Activated T-cell treated with anti-CD3 and anti-CD28 coated beads, Interleukin-2, amount 50 U/mL, for 72 hours (primary cell): ENCODE measurements around the gene PARD3. TPM values are rescaled to one million over a fixed set of nuclear protein-coding genes. Genes with fewer than 3 reads are reported as not detected.
"Not testable (repeated sequence)": the region's sequence is repeated elsewhere in the genome, so short reads cannot be mapped to it uniquely, and the experiment has no call there.

Source experiments
- ATAC-seq, 2 donors: fragments of 150-1000 bp; cut with Tn5 transposase; replicated peaks in 1 of 2; 2 replicates each; pipeline ENCODE4 v1.10.0; 2021; ENCODE audit warnings: moderate library complexity in 2 of 2, mild to moderate bottlenecking in 1 of 2
- DNase-seq, 2 donors: peaks; one replicate each; pipeline ENCODE4 v3.0.0; 2021 to 2022; ENCODE audit warnings: mixed read lengths in 1 of 2
- H3K27ac Mint-ChIP-seq: one replicate; pipeline ENCODE4 v1.8.0; 2022; ENCODE audit warnings: mild to moderate bottlenecking, moderate library complexity, mixed read lengths
- H3K27me3 Mint-ChIP-seq: one replicate; pipeline ENCODE4 v1.8.0; 2022; ENCODE audit warnings: low read depth, mixed read lengths
- H3K36me3 Mint-ChIP-seq, 2 donors: one replicate each; pipeline ENCODE4 v1.8.0; 2022; ENCODE audit warnings: mixed read lengths in 2 of 2, mild to moderate bottlenecking in 1 of 2; ENCODE audit not compliant: insufficient read depth in 2 of 2
- H3K4me1 Mint-ChIP-seq: one replicate; pipeline ENCODE4 v1.8.0; 2022; ENCODE audit warnings: low read depth, mixed read lengths
- H3K4me3 Mint-ChIP-seq, 2 donors: one replicate each; pipeline ENCODE4 v1.8.0; 2022; ENCODE audit warnings: mild to moderate bottlenecking in 2 of 2, mixed read lengths in 2 of 2, moderate library complexity in 2 of 2
- H3K9me3 Mint-ChIP-seq, 2 donors: one replicate each; pipeline ENCODE4 v1.8.0; 2022; ENCODE audit warnings: mixed read lengths in 2 of 2
- total RNA-seq, 2 donors: library from RNA; stranded (reverse); gene quantifications; one replicate each; pipeline ENCODE4 v1.2.3, GENCODE V29; 2022

Gene PARD3
- total RNA-seq, 2 donors from 2014 or later: 2.3 to 3.7 TPM

DNA sequence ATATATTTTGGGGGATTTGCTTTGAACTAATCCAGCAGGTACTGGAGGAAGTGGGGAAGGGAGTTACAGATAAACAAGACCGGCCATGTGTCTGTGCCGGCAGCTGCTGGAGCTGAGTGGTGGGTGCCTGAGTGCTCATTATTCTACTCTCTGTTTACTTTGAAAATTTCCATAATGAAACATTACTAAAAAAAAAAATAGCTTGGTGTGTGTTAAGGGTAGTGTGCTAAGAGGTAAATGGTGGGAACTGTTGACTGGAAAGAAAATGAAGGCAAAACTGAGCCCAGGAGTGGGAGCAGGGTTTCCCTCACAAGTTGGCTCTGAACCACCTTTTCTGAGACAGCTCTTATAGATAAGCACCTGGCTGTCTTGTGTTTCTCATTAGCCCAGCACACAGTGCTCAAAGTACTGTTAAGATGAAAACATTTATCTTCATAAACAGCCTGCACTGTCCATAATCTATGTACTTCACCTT is 50.6 kb downstream of the PARD3 start:
- Mint-ChIP-seq H3K36me3 (no peaks in the 10 kb centered on the region), H3K4me3 (no peak overlapping the region), H3K27ac (no peak overlapping the region), H3K4me1 (peaks cover under 1% of the 10 kb centered on the region), H3K9me3 (no peaks in the 10 kb centered on the region), H3K27me3 (peaks cover 7% of the 10 kb centered on the region)
- ATAC-seq (no peak), DNase-seq (no peak)

DNA sequence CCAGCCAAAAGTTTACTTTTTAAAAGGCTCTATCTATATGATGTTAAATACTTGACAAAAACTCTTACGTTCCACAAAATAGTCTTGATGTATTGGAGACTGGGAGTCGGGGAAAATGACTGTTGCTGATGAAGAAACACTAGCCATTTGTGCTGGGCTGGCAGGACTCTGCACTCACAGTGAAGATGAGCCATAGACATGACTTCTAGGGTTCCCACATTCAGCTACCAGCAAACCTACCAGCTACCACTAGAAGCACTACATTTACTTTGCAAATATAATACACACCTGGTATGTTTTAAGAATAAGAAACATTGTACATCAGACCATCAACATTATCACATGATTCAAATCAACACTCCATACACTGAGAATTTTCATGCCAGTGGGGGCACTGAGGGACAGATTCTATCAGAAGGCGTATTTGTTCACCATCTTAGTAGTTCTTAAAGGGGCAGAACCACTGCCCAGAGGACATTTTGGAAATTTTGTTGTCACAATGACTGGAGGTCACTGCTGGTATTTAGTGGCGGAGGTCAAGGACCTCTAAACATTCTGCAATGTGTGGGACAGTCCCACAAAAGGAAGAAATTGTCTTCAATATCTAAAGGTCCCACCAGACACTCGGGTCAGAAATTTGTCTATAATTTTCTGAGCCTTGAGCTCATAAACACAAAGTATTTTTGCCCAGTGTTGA is 52.3 kb downstream of the PARD3 start:
- Mint-ChIP-seq H3K36me3 (peaks cover 2 to 5% of the 10 kb centered on the region in 2 donors), H3K4me1 (peaks cover 13% of the 10 kb centered on the region), H3K9me3 (peaks cover 2 to 4% of the 10 kb centered on the region in 2 donors), H3K27me3 (peaks cover 6% of the 10 kb centered on the region), H3K27ac (no peak overlapping the region), H3K4me3 (no peak overlapping the region)
- DNase-seq (no peak), ATAC-seq (no peak)

DNA sequence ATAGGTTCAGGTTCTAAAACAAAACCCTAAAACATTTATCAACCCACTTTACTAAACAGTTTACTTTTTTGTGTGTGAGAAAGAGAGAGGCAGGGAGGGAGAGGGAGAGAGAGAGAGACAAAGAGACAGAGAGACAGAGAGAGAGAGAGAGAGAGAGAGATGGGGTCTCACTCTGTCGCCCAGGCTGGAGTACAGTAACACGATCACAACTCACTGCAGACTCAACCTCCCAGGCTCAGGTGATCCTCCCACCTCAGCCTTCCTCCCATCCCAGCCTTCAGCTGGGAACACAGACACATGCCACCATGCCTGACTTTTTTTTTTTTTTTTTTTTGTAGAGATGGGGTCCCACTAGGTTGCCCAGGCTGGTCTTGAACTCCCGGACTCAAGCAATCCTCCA is 52.9 kb downstream of the PARD3 start:
- Mint-ChIP-seq H3K27me3 (peaks cover 6% of the 10 kb centered on the region), H3K4me1 (peaks cover 13% of the 10 kb centered on the region), H3K9me3 (peaks cover 2 to 4% of the 10 kb centered on the region in 2 donors), H3K36me3 (peaks cover 2 to 5% of the 10 kb centered on the region in 2 donors), H3K4me3 (no peak overlapping the region), H3K27ac (no peak overlapping the region)
- no peak for ATAC-seq
- no peak for DNase-seq

DNA sequence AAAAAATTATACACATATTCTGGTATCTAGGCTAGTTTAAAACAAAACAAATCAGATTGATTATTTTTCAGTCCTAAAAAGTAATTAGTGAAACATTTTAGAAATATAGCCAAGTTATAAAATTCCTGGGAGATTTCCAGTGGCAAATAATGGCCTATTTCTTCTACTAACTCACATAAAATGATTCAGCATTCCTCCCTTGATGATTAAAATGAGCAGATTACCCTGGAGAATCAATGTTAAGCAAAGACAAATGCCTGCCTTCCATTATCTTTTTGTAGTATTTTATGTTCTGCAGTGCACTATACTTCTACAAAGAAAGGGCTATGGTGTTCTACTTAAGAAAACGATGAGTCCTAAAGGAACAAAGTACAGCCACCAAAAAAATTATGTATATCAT is 53.6 kb downstream of the PARD3 start:
- peaks cover 6% of the 10 kb centered on the region for H3K27me3 Mint-ChIP-seq
- H3K4me3 Mint-ChIP-seq: no peak overlapping the region
- peaks cover 2 to 5% of the 10 kb centered on the region in 2 donors for H3K36me3 Mint-ChIP-seq
- DNase-seq: no peak
- ATAC-seq: no peak
- H3K9me3 Mint-ChIP-seq: peaks cover 2 to 4% of the 10 kb centered on the region in 2 donors
- no peak overlapping the region for H3K27ac Mint-ChIP-seq
- peaks cover 13% of the 10 kb centered on the region for H3K4me1 Mint-ChIP-seq

DNA sequence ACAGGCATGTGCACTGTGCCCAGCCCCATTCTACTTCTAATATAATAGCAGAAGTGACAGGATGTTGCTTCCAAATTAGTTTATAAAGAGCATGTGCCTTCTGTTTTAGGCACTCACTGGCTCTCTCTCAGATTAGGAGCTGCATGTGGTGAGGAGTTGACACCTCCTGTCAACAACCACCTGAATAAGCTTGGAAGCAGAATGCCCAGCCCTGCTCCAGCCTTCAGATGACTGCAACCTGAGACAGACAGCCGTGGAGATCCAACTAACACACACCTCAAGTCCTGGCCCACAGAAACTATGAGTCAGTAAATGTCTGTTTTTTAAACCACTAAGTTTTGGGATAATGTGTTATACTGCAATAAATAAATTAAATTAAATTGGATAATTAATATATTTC is 54.5 kb downstream of the PARD3 start:
- Mint-ChIP-seq H3K27ac (no peak overlapping the region), H3K4me1 (peaks cover 13% of the 10 kb centered on the region), H3K36me3 (peaks cover 2 to 5% of the 10 kb centered on the region in 2 donors), H3K4me3 (no peak overlapping the region), H3K27me3 (peaks cover 6% of the 10 kb centered on the region), H3K9me3 (peaks cover 2 to 4% of the 10 kb centered on the region in 2 donors)
- ATAC-seq (no peak), DNase-seq (no peak)

DNA sequence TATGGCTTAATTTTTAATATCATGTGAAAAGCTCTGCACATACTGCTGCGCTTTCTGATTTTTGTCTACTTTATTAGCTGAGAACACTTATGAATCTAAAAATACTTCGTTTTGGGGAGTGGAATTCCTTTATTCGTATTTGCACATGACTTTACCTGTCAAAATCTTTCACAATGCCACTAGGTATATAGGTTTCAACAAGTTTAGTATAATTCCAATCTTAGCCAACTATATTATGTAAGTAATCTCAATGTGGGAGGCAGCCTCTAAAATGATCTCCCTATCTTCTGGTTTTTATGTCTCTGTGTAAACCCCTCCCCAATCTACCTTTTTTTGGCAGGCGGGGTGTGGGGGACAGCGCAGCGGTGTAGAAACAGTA is 55.3 kb downstream of the PARD3 start:
- Mint-ChIP-seq H3K27me3 (peaks cover 6% of the 10 kb centered on the region), H3K4me1 (peaks cover 13% of the 10 kb centered on the region), H3K4me3 (no peak overlapping the region), H3K9me3 (peaks cover 2 to 4% of the 10 kb centered on the region in 2 donors), H3K36me3 (peaks cover 2 to 5% of the 10 kb centered on the region in 2 donors), H3K27ac (no peak overlapping the region)
- no peak for DNase-seq
- no peak for ATAC-seq

DNA sequence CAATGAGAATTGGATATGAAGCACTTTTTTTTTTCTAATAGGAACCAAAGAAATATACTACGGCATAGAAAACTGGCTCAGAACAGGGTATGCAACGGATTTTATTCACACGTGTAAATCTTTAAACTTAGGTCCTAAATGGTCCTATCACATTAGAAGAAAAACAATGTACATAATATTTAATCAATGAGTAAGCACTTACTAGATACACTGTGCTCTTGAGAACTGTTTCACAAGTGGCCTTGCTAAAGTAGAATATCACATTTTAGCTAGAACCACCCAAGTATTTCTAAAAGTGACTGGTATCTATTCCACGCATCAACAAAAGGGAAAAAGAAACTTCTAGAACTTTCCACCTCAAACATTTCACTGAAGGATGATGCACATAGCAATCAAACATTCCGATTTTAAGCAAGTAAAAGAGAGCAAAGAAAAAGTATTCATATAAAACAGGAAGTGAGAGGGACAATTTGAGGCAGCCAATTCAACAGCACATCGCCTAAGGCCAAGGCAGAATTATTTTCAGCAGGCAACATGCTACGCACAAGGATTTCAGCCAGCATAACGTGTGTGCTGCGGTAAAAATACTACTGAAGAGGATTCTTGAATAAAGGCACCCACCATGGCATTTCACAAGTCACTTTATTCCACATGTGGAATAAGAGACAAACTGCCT is 55.8 kb downstream of the PARD3 start:
- Mint-ChIP-seq H3K4me3 (no peak overlapping the region), H3K36me3 (peaks cover 2 to 5% of the 10 kb centered on the region in 2 donors), H3K4me1 (peaks cover 13% of the 10 kb centered on the region), H3K27ac (no peak overlapping the region), H3K27me3 (peaks cover 6% of the 10 kb centered on the region), H3K9me3 (peaks cover 2 to 4% of the 10 kb centered on the region in 2 donors)
- DNase-seq (no peak), ATAC-seq (no peak)

DNA sequence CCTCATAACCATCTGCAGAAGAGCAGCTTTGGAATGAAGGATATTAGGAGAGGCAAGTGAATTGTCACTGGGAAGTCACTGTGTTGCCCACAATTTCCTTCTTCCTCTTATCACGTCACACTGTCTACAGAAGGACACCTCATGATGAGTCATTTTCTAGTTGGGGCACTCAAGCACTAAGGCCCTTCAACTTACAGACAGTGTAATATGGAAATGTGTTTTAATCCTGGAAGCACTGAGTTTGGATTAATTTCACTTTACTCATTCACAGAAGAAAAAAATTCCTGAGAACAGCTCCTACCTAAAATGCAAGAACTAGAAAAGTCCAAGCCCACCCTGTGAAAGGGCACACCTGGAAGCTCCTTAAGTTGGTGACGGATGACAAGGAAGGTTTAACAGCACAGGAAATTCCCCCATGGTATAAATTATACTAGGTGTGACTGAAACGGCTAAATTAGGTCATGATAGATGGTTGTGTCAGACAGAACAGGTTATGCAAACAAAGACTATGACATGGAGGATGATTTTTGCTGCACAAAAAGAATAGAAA is 56.6 kb downstream of the PARD3 start:
- H3K9me3 Mint-ChIP-seq: peaks cover 2 to 4% of the 10 kb centered on the region in 2 donors
- H3K4me3 Mint-ChIP-seq: peak overlapping the region in 1 of 2 donors; percentile 21
- no peak overlapping the region for H3K27ac Mint-ChIP-seq
- peaks cover 13% of the 10 kb centered on the region for H3K4me1 Mint-ChIP-seq
- H3K36me3 Mint-ChIP-seq: peaks cover 2 to 5% of the 10 kb centered on the region in 2 donors
- DNase-seq (no peak), ATAC-seq (peak; percentile 72 to 76)
- H3K27me3 Mint-ChIP-seq: peaks cover 6% of the 10 kb centered on the region

DNA sequence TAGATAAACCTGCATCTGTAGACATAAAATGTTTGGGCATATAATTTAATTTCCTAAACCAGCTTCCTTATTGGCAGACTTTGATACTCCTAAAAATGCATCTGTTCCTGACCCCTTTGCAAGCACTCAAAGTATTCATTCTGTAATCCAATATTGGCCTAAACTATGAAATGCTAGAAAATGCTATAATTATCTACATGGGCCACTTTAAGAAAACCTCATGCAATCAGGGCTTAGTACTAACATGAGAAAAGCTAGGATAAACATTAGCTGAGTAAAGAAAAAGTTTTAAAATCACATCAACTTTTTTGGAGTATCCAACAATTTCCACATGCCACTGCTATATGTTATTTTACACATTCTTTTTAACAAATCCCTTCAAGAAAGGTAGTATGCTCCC is 57.2 kb downstream of the PARD3 start:
- Mint-ChIP-seq H3K27ac (no peak overlapping the region), H3K36me3 (peaks cover 2 to 5% of the 10 kb centered on the region in 2 donors), H3K27me3 (peaks cover 5% of the 10 kb centered on the region), H3K4me1 (peaks cover 13% of the 10 kb centered on the region), H3K4me3 (no peak overlapping the region), H3K9me3 (peaks cover 2 to 4% of the 10 kb centered on the region in 2 donors)
- no peak for ATAC-seq
- DNase-seq: no peak

DNA sequence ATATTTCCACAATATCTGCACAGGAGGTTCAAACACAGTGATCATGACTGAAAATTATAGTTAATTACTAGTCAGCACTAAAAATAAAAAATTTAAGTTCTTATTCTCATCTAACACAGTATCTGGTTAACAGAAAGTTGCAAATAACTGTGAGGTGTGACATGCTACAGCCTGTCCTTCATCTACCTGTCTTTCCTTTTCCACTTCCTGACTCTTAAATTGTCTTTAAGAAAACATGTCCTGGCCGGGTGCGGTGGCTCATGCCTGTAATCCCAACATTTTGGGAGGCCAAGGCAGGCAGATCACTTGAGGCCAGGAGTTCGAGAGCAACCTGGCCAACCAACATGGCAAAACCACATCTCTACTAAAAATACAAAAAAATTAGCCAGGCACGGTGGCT is 57.9 kb downstream of the PARD3 start:
- not testable (repeated sequence) for H3K27ac Mint-ChIP-seq, ATAC-seq, DNase-seq, H3K9me3 Mint-ChIP-seq, H3K27me3 Mint-ChIP-seq, H3K4me3 Mint-ChIP-seq, H3K36me3 Mint-ChIP-seq
- peaks cover 13% of the 10 kb centered on the region for H3K4me1 Mint-ChIP-seq

DNA sequence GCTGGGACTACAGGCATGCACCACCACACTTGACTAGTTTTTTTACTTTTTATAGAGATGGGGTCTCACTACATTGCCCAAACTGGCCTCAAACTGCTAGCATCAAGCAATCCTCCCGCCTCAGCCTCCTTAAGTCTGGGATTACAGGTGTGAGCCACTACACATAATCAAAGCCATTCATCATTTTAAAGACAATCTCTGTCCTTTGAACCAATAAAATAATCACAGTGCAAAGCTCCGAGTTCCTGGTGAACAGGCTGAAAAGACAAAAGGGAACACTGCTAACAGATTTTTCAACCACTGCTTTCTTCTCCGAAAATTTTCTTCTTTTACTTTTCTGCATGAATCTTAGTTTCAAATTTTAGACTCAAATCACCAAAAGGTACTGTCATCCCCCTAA is 58.5 kb downstream of the PARD3 start:
- Mint-ChIP-seq H3K9me3 (peaks cover 2 to 4% of the 10 kb centered on the region in 2 donors), H3K27me3 (no peaks in the 10 kb centered on the region), H3K36me3 (peaks cover 2 to 5% of the 10 kb centered on the region in 2 donors), H3K4me3 (no peak overlapping the region), H3K4me1 (peaks cover 13% of the 10 kb centered on the region), H3K27ac (no peak overlapping the region)
- ATAC-seq (no peak), DNase-seq (no peak)

DNA sequence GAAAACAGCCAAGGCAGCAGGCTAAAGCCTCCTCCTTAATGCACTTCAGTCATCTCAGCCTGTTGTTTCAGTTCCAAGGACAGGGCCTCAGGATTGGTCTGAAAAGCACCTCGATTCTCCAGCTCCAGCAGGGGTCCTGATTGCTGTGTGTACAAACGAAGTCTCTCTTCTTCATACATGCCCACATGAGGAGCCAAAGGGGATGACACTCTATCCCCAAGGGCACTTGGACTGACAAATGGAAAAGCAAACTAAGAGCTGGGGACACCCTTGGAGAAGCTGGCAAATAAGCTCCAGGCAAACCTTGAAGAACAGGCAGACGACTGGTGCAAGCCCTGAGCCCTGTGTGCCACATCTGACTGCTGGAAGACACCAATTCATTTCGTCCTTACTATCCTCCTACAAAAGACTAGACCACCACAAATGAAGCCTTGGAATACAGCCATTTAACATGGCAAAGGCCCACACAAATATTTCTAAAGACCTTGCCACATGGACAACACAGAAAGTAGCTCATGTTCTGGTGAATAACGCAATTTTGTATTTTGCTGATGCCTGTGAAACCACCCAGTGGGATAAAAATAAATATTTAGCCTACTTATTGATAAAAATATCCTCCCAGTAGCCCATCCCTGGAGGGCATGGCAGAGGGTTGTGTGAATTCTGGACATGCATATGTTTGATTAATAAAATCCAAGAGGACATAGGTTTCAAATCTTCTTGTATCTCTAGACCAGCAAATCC is 61.9 kb downstream of the PARD3 start:
- no peak for ATAC-seq
- H3K9me3 Mint-ChIP-seq: no peaks in the 10 kb centered on the region
- no peaks in the 10 kb centered on the region for H3K36me3 Mint-ChIP-seq
- H3K4me3 Mint-ChIP-seq: no peak overlapping the region
- no peak overlapping the region for H3K27ac Mint-ChIP-seq
- peaks cover 5% of the 10 kb centered on the region for H3K4me1 Mint-ChIP-seq
- H3K27me3 Mint-ChIP-seq: peaks cover 8% of the 10 kb centered on the region
- no peak for DNase-seq

DNA sequence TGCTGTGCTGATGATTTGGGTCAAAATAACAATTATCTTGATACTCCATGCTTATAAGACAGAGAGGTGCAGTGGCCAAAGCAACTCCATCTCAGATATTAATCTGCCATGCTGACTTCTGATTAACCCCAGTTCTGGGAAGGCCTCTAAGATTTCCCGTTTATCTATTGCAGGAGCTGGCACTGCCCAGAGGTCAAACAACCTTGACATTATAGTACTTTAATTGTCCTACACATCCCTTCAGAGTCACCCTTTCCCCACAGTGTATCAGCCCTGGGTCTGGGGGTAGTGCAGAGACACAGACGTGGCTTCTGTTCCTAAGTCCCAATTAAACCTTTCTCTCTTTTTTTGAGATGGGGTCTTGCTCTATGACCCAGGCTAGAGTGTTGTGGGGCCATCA is 63.8 kb downstream of the PARD3 start:
- ATAC-seq (no peak), DNase-seq (no peak)
- H3K36me3 Mint-ChIP-seq: no peaks in the 10 kb centered on the region
- H3K27me3 Mint-ChIP-seq: peaks cover 8% of the 10 kb centered on the region
- peaks cover 5% of the 10 kb centered on the region for H3K4me1 Mint-ChIP-seq
- no peak overlapping the region for H3K27ac Mint-ChIP-seq
- no peaks in the 10 kb centered on the region for H3K9me3 Mint-ChIP-seq
- H3K4me3 Mint-ChIP-seq: no peak overlapping the region
